Fibroblast of upper back skin (primary cell): ENCODE results near the gene TOP2A.

ENCODE experiments used
- DNase-seq: peaks from one replicate; pipeline ENCODE4 v3.0.0-alpha.2; 2013

The TOP2A gene

GRCh38 chr17:40344421-40345160 lies 73.1 kb downstream of the TOP2A start:
- DNase-seq: no peak

- no peak for DNase-seq
Measured at GRCh38 chr17:40343219-40344119, 74.2 kb downstream of the TOP2A start.

DNA sequence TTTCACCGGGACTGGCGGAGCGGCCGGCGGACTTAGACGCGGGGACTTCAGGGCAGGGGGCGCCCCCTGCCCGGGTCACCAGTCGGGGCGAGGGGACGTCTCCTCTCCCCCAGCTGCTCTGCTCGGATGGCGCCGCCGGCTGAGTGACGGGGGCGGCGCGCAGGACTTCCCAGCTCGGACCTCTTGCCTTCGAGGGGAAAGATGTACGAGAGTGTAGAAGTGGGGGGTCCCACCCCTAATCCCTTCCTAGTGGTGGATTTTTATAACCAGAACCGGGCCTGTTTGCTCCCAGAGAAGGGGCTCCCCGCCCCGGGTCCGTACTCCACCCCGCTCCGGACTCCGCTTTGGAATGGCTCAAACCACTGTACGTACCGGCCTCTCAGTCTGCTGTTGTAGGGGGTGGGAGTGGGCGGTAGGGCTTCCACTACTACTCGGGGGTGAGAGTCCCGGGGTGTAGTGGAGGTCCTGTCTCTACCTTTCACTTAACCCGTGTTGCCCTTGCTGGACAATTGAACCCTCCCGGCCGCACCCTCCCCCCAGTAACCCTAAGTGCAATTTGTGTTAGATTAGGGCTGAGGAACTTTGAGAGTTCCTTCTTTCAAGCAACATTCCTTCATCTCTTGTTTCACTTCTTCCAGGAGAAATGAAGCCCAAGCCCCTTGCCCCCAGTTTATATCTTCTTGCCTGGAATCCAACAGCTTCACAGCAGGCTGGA lies 75.0 kb downstream of the TOP2A start:
- no peak for DNase-seq

GRCh38 chr17:40341808-40342503 lies 75.7 kb downstream of the TOP2A start:
- DNase-seq: peak; percentile 61

GRCh38 chr17:40340880-40341807 lies 76.6 kb downstream of the TOP2A start:
- no peak for DNase-seq

GRCh38 chr17:40340327-40340726 lies 77.4 kb downstream of the TOP2A start:
- no peak for DNase-seq

DNA sequence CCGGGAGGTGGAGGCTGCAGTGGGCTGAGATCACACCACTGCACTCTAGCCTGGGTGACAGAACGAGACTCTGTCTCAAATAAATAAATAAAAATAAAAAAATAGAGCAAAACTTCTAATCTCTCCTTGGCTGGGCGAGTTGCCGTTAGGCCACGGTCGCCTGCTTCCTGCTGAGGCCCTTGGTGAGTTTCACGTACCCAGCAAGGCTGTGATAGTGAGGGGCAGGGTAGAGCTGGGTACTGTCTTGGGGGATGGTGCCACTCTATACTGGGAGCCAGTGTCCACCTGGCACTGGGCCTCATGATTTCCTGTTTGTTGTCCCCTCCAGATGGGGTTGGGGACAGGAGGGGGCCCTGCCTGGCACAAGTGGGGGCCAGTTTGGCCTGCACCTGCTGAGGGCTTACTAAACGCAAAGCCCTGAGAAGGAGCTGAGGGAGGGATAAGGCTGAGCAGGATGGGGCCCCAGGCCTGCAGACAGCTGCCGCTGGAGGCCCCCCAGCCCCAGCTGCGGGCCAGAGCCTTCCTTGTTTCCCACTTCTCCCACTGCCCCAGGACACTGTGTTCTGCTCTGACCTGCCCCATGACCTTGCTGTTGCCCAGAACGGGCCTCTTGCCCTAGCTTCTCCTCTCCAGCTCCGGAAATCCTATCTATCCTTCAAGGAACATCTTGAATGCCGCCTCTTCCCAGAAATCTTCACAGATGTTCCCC lies 78.6 kb downstream of the TOP2A start:
- no peak for DNase-seq
